CD8-positive, alpha-beta memory T cell (primary cell): ENCODE measurements around the gene IL6. TPM values are rescaled to one million over a fixed set of nuclear protein-coding genes. Genes with fewer than 3 reads are reported as not detected.
"Not testable (repeated sequence)": the region's sequence is repeated elsewhere in the genome, so short reads cannot be mapped to it uniquely, and the experiment has no call there.

Experiments
- CTCF ChIA-PET: fragments of 350-600 bp; sonication (Branson Sonifier 250); formaldehyde crosslinking; loops from one replicate; lab custom pipeline; 2021; ENCODE audit warnings: antibody characterized with exemption; lab: Charles Lee
- POLR2A ChIA-PET: fragments of 350-600 bp; sonication (Branson Sonifier 250); formaldehyde crosslinking; loops from one replicate; lab custom pipeline; 2021; ENCODE audit warnings: antibody characterized with exemption; lab: Charles Lee
- DNase-seq, 5 donors: peaks; one replicate each; pipeline versions ENCODE4 v3.0.0 to v3.0.0-alpha.2; 2020 to 2022; ENCODE audit warnings: mixed read lengths in 1 of 5
- H3K27ac ChIP-seq: one replicate; pipeline ENCODE4 v1.7.0; 2013; ENCODE audit warnings: low read depth, mild to moderate bottlenecking, low read length, moderate library complexity
- H3K27me3 ChIP-seq: 2 replicates; pipeline ENCODE4 v1.7.0; 2013; ENCODE audit warnings: low read length, mild to moderate bottlenecking; ENCODE audit not compliant: insufficient read depth, poor library complexity, severe bottlenecking
- H3K36me3 ChIP-seq: 2 replicates; pipeline ENCODE4 v1.7.0; 2013; ENCODE audit warnings: mild to moderate bottlenecking, low read length, moderate library complexity; ENCODE audit not compliant: insufficient read depth
- H3K4me1 ChIP-seq: 2 replicates; pipeline ENCODE4 v1.7.0; 2013; ENCODE audit warnings: mild to moderate bottlenecking, low read length, moderate library complexity; ENCODE audit not compliant: insufficient read depth
- H3K4me3 ChIP-seq: 2 replicates; pipeline ENCODE4 v1.7.0; 2013; ENCODE audit warnings: mild to moderate bottlenecking, low read length
- H3K9me3 ChIP-seq: 2 replicates; pipeline ENCODE4 v1.7.0; 2013; ENCODE audit warnings: mild to moderate bottlenecking, low read length
- H3K27ac Mint-ChIP-seq, 8 donors: one replicate each; pipeline ENCODE4 v1.8.0; 2020 to 2021; ENCODE audit warnings: mixed read lengths in 8 of 8, mild to moderate bottlenecking in 6 of 8, inconsistent platforms in 3 of 8, moderate library complexity in 3 of 8
- H3K27me3 Mint-ChIP-seq, 2 donors: one replicate each; pipeline ENCODE4 v1.8.0; 2020 to 2021; ENCODE audit warnings: mixed read lengths in 2 of 2, mild to moderate bottlenecking in 1 of 2, moderate library complexity in 1 of 2
- H3K36me3 Mint-ChIP-seq, 3 donors: one replicate each; pipeline ENCODE4 v1.8.0; 2020 to 2021; ENCODE audit warnings: mixed read lengths in 3 of 3, inconsistent platforms in 1 of 3, mild to moderate bottlenecking in 1 of 3
- H3K4me1 Mint-ChIP-seq, 3 donors: one replicate each; pipeline ENCODE4 v1.8.0; 2020 to 2021; ENCODE audit warnings: mixed read lengths in 3 of 3, inconsistent platforms in 1 of 3, mild to moderate bottlenecking in 1 of 3
- H3K4me3 Mint-ChIP-seq, 7 donors: one replicate each; pipeline ENCODE4 v1.8.0; 2020 to 2021; ENCODE audit warnings: mixed read lengths in 7 of 7, mild to moderate bottlenecking in 6 of 7, moderate library complexity in 4 of 7, inconsistent platforms in 2 of 7
- H3K9me3 Mint-ChIP-seq, 5 donors: one replicate each; pipeline ENCODE4 v1.8.0; 2020 to 2022; ENCODE audit warnings: mixed read lengths in 5 of 5, mild to moderate bottlenecking in 3 of 5, moderate library complexity in 2 of 5, inconsistent platforms in 1 of 5
- polyA plus RNA-seq: library from polyadenylated mRNA; unstranded; fragments of 300-500 nt; fragmentation: Illumina TruSeq; gene quantifications from one replicate; pipeline ENCODE4 v1.2.3, GENCODE V29; 2021
- total RNA-seq, 2 experiments: library from RNA; stranded (reverse); gene quantifications; one replicate each; pipeline ENCODE4 v1.2.3, GENCODE V29; 2021

The IL6 gene
- total and polyA plus RNA-seq, 3 experiments from 2014 or later = 0.72 to 1.7 TPM; not detected in 1

GRCh38 chr7:22697876-22698606, 29.0 kb upstream of the IL6 start:
- Histone ChIP-seq H3K27me3 (no peaks in the 10 kb centered on the region), H3K36me3 (no peaks in the 10 kb centered on the region), H3K4me1 (peaks cover 43% of the 10 kb centered on the region), H3K4me3 (no peak overlapping the region), H3K9me3 (no peaks in the 10 kb centered on the region), H3K27ac (no peak overlapping the region)
- DNase-seq = no peak
- Mint-ChIP-seq H3K4me1 (peaks cover 9 to 31% (median 28%) of the 10 kb centered on the region in 3 donors), H3K27ac (peak overlapping the region in 1 of 8 donors; percentile 47), H3K4me3 (peak overlapping the region in 1 of 7 donors; percentile 1), H3K9me3 (peaks cover 0 to 2% (median 0%) of the 10 kb centered on the region in 5 donors), H3K27me3 (no peaks in the 10 kb centered on the region), H3K36me3 (no peaks in the 10 kb centered on the region)
- POLR2A ChIA-PET = no interaction called here
- CTCF ChIA-PET = interaction anchor here (1.6 kb wide), 1 partner anchor 23 kb away, joined by 4 read pairs; no protein-coding TSS in a partner anchor

DNA sequence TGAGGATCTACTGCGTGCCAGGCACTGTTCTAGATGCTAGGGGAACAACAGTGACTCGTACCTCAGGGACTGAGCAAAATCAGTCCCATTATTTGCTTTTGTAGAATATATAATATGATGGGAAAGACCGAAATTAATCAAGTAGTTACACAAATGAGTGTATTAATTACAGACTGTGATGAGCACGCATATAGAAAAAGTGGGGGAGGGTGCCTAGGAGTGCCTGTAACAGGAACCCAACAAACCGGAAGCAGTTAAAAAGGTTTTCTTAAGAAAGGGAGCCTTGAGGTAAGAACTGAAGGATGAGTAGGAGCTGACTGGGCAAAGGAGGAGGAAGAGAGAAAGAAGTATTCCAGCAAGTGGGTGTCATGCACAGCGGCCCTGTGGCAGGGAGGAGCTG, 28.2 kb upstream of the IL6 start:
- Histone ChIP-seq H3K27ac (no peak overlapping the region), H3K4me1 (peaks cover 43% of the 10 kb centered on the region), H3K4me3 (no peak overlapping the region), H3K9me3 (no peaks in the 10 kb centered on the region), H3K36me3 (no peaks in the 10 kb centered on the region), H3K27me3 (no peaks in the 10 kb centered on the region)
- Mint-ChIP-seq H3K9me3 (no peaks in the 10 kb centered on the region), H3K36me3 (no peaks in the 10 kb centered on the region), H3K27me3 (peaks cover 0 to 1% of the 10 kb centered on the region in 2 donors), H3K4me3 (no peak overlapping the region), H3K27ac (peak overlapping the region in 2 of 8 donors; percentile 9 to 26), H3K4me1 (peaks cover 9 to 31% (median 28%) of the 10 kb centered on the region in 3 donors)
- CTCF ChIA-PET = no interaction called here
- POLR2A ChIA-PET = no interaction called here
- no peak for DNase-seq

GRCh38 chr7:22700559-22701002, 26.4 kb upstream of the IL6 start:
- Mint-ChIP-seq H3K4me3 (no peak overlapping the region), H3K27ac (no peak overlapping the region), H3K9me3 (no peaks in the 10 kb centered on the region), H3K4me1 (peaks cover 8 to 21% (median 16%) of the 10 kb centered on the region in 3 donors), H3K36me3 (no peaks in the 10 kb centered on the region), H3K27me3 (peaks cover 0 to 1% of the 10 kb centered on the region in 2 donors)
- peaks cover 28% of the 10 kb centered on the region for H3K4me1 ChIP-seq
- no peak for DNase-seq
- ChIA-PET POLR2A (no interaction called here), CTCF (no interaction called here)
- H3K27ac ChIP-seq = no peak overlapping the region
- H3K36me3 ChIP-seq = no peaks in the 10 kb centered on the region
- H3K27me3 ChIP-seq = no peaks in the 10 kb centered on the region
- no peaks in the 10 kb centered on the region for H3K9me3 ChIP-seq
- H3K4me3 ChIP-seq = no peak overlapping the region

DNA sequence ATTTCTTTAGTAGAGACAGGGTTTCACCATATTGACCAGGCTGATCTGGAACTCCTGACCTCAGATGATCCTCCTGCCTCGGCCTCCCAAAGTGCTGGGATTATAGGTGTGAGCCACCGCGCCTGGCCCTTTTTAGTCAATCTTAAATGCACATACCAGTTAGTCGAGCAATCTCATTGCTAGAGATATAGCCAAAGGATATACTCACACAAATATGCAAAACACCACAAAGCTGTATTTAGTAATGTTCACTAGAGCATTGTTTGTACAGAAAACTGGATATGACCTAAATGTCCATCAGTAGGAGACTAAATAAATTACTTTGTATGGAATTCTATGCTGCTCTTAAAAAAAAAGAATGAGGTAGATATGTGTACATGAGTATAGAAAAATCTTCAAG, 24.5 kb upstream of the IL6 start:
- Mint-ChIP-seq H3K36me3 (no peaks in the 10 kb centered on the region), H3K27me3 (peaks cover 0 to 1% of the 10 kb centered on the region in 2 donors), H3K27ac (no peak overlapping the region), H3K9me3 (no peaks in the 10 kb centered on the region), H3K4me1 (peaks cover 8 to 15% (median 14%) of the 10 kb centered on the region in 3 donors), H3K4me3 (no peak overlapping the region)
- DNase-seq = no peak
- Histone ChIP-seq H3K4me3 (no peak overlapping the region), H3K4me1 (peaks cover 12% of the 10 kb centered on the region), H3K36me3 (no peaks in the 10 kb centered on the region), H3K27ac (peak overlapping the region; percentile 69), H3K9me3 (no peaks in the 10 kb centered on the region), H3K27me3 (no peaks in the 10 kb centered on the region)
- ChIA-PET POLR2A (no interaction called here), CTCF (no interaction called here)

- H3K27me3 ChIP-seq, H3K4me1 ChIP-seq, H3K9me3 ChIP-seq, H3K36me3 ChIP-seq, CTCF ChIA-PET, DNase-seq, H3K9me3 Mint-ChIP-seq, H3K4me1 Mint-ChIP-seq, H3K27me3 Mint-ChIP-seq, H3K4me3 ChIP-seq, POLR2A ChIA-PET, H3K36me3 Mint-ChIP-seq, H3K4me3 Mint-ChIP-seq: not testable (repeated sequence)
- peak overlapping the region in 1 of 8 donors; percentile 51 for H3K27ac Mint-ChIP-seq
- peak overlapping the region; percentile 69 for H3K27ac ChIP-seq
Measured at GRCh38 chr7:22703107-22703855, 23.7 kb upstream of the IL6 start.

DNA sequence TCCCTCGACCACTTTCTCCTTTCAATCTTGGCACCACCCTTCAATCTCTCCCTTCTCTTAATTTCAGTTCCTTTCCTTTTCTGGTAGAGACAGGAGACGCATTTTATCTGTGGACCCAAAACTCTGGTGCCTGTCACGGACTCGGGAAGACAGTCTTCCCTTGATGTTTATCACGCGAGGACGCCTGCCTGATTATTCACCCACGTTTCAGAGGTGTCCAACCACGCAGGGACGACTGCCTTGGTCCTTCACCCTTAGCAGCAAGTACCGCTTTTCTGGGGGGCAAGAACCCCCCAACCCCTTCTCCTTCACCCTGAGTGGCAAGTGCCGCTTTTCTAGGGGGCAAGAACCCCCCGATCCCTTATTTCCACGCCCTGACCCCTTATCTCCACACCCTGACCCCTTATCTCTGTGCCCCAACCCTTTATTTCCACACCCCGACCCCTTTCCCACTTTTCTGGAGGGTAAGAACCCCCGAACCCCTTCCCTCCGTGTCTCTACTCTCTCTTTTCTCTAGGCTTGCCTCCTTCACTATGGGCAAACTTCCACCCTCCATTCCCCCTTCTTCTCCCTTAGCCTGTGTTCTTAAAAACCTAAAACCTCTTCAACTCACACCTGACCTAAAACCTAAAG, 22.9 kb upstream of the IL6 start:
- H3K36me3 ChIP-seq, H3K27me3 Mint-ChIP-seq, CTCF ChIA-PET, H3K36me3 Mint-ChIP-seq, H3K27ac Mint-ChIP-seq, POLR2A ChIA-PET, H3K9me3 Mint-ChIP-seq, H3K27me3 ChIP-seq, H3K4me3 ChIP-seq, H3K4me1 ChIP-seq, H3K9me3 ChIP-seq, H3K4me3 Mint-ChIP-seq, DNase-seq, H3K4me1 Mint-ChIP-seq: not testable (repeated sequence)
- peak overlapping the region; percentile 61 for H3K27ac ChIP-seq

GRCh38 chr7:22704722-22705121, 22.3 kb upstream of the IL6 start:
- H3K4me3 Mint-ChIP-seq, H3K27ac Mint-ChIP-seq, H3K9me3 ChIP-seq, H3K27me3 Mint-ChIP-seq, H3K9me3 Mint-ChIP-seq, CTCF ChIA-PET, H3K4me1 Mint-ChIP-seq, H3K4me1 ChIP-seq, H3K4me3 ChIP-seq, POLR2A ChIA-PET, H3K27me3 ChIP-seq, DNase-seq, H3K36me3 ChIP-seq, H3K36me3 Mint-ChIP-seq: not testable (repeated sequence)
- H3K27ac ChIP-seq = peak overlapping the region; percentile 61

GRCh38 chr7:22705874-22706273, 21.1 kb upstream of the IL6 start:
- H3K27me3 ChIP-seq, H3K4me3 ChIP-seq, H3K4me3 Mint-ChIP-seq, POLR2A ChIA-PET, H3K36me3 Mint-ChIP-seq, DNase-seq, H3K4me1 Mint-ChIP-seq, H3K27me3 Mint-ChIP-seq, H3K27ac Mint-ChIP-seq, CTCF ChIA-PET, H3K9me3 Mint-ChIP-seq, H3K36me3 ChIP-seq, H3K4me1 ChIP-seq, H3K9me3 ChIP-seq: not testable (repeated sequence)
- peak overlapping the region; percentile 47 for H3K27ac ChIP-seq
